ENCODE data around the gene PRPF6. TPM values are rescaled to one million over a fixed set of nuclear protein-coding genes. Genes with fewer than 3 reads are reported as not detected.

Gene PRPF6
- total RNA-seq, 1 donor from 2014 or later: 46.8 TPM

DNA sequence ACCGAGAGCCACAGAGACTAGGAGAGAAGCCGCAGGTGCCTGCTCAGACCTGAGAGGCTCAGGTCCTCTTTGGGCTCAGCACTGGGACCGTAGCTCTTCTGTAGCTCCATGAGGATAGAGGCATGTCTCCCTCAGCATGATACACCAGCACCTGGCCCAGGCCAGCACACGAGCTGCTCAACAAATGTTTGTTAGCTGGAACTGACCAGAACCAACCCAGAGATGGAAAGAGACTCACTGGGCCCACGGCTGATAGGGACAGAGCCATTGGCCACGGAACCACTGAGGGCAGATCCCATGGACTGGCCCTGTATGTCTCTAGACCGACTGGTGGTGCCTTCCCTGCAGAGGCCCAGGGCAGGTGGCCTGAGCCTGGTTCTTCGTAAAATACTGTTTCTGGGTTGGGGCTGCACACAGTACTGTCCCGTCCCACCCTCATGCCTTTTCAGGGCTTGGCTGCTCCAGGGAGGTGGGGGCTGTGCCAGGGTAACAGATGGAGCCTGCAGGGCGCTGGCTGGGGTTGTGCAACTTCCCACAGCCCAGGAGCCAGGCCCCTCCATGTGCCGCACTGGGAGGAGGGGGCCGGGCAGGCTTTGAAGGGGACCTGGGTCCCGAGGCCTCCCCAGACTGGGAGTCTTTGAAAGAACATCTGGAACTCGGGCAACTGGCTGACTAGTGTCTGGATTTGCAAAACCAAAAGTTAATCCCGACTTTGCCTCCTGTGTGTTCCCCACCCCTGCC, 60.3 kb downstream of the PRPF6 start:
- peak overlapping the region; percentile 89 for H3K27ac ChIP-seq (replicated peaks)
- peaks cover 54% of the 10 kb centered on the region for H3K4me1 ChIP-seq
- H3K36me3 ChIP-seq: no peaks in the 10 kb centered on the region
- TF ChIP-seq, protein P1, sequence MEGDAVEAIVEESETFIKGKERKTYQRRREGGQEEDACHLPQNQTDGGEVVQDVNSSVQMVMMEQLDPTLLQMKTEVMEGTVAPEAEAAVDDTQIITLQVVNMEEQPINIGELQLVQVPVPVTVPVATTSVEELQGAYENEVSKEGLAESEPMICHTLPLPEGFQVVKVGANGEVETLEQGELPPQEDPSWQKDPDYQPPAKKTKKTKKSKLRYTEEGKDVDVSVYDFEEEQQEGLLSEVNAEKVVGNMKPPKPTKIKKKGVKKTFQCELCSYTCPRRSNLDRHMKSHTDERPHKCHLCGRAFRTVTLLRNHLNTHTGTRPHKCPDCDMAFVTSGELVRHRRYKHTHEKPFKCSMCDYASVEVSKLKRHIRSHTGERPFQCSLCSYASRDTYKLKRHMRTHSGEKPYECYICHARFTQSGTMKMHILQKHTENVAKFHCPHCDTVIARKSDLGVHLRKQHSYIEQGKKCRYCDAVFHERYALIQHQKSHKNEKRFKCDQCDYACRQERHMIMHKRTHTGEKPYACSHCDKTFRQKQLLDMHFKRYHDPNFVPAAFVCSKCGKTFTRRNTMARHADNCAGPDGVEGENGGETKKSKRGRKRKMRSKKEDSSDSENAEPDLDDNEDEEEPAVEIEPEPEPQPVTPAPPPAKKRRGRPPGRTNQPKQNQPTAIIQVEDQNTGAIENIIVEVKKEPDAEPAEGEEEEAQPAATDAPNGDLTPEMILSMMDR (IDR thresholded peaks at IDR 0.05; ENCODE audit: borderline replicate concordance): no peak
- H3K9me3 ChIP-seq (replicated peaks): no peaks in the 10 kb centered on the region
- intact Hi-C loops (cut with micrococcal nuclease): no loop called here
- peak overlapping the region; percentile 58 for H3K4me3 ChIP-seq
- peaks cover 96% of the 10 kb centered on the region for H3K27me3 ChIP-seq (ENCODE audit: low read depth)
- DNase-seq: no peak

DNA sequence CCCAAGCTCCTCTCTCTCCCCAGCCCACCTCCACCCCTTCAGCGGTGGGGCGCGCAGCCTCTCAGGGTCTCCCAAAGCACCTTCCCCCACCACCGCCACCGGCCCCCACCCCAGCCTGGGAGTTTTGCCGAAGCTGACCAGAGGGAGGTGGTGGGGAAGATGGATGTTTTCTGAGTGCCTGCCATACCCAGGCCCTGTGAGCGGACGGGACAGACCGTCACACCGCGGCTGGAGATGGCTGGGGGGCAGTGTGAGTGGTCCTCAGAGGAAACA, 60.8 kb downstream of the PRPF6 start:
- Histone ChIP-seq H3K27ac (replicated peaks) (peak overlapping the region; percentile 89), H3K4me1 (peaks cover 54% of the 10 kb centered on the region), H3K4me3 (peak overlapping the region; percentile 58), H3K27me3 (ENCODE audit: low read depth) (peaks cover 96% of the 10 kb centered on the region), H3K9me3 (replicated peaks) (no peaks in the 10 kb centered on the region), H3K36me3 (peaks cover 3% of the 10 kb centered on the region)
- DNase-seq: no peak
- TF ChIP-seq, protein P1 (IDR thresholded peaks at IDR 0.05; ENCODE audit: borderline replicate concordance): no peak
- intact Hi-C loops (cut with micrococcal nuclease): no loop called here

DNA sequence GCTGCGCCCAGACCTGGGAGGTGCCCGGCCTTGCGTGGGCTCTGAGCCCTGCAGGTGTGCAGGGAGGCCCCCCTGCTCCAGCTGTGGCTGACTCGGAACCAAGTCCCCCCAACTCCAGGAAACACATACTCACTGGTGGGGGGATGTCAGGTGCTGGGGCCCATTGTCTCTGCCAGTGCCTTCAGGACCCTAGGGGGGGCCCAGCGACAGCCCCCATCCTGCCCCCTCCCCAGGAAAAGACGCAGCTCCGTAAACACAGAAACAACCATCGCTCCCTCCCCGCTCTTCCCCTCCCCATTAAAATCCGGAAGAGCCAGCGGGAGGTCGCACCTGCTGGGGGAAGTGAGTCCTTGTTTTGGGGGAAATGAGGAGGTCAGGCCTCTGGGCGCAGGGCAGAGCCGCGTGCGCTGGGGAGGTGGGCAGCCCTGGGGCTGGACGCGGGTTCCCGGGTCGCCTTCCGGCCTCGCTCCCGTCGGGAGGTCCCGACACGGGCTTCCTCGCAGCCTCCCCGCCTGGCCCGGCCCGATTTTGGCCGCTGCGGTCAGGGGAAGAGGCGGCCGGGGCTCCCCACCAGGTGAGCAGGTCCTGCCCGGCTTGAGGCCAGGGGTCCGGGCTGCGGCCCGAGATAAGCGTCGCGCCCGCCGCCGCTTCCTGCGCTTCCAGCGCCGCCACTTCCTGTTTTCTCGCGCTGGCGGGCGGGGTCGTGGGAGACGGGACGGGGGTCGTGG, 61.3 kb downstream of the PRPF6 start:
- DNase-seq: no peak
- intact Hi-C loops (cut with micrococcal nuclease): no loop called here
- Histone ChIP-seq H3K4me1 (peaks cover 53% of the 10 kb centered on the region), H3K4me3 (peak overlapping the region; percentile 58), H3K27me3 (ENCODE audit: low read depth) (peaks cover 96% of the 10 kb centered on the region), H3K27ac (replicated peaks) (peak overlapping the region; percentile 89), H3K36me3 (peaks cover 8% of the 10 kb centered on the region), H3K9me3 (replicated peaks) (no peaks in the 10 kb centered on the region)
- TF ChIP-seq, protein P1 (IDR thresholded peaks at IDR 0.05; ENCODE audit: borderline replicate concordance): no peak

DNA sequence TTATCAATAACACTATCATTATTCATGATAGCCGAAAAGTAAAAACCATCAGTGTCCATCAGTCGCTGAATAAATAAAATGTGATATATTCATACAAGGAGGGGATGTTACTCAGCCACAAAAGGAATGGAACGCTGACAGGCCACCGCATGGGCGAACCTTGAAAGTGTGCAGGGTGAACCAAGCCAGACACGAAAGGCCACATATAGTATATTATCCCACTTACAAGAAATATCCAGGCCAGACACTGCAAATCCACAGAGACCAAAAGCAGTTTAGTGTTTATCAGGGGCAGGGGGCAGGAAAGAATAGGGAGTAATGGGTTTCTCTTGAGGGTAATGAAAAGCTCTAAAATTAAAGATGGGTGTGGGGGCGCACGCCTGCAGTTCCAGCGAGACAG, 62.8 kb downstream of the PRPF6 start:
- TF ChIP-seq, protein P1 (IDR thresholded peaks at IDR 0.05; ENCODE audit: borderline replicate concordance): no peak
- Histone ChIP-seq H3K4me1 (peaks cover 46% of the 10 kb centered on the region), H3K27me3 (ENCODE audit: low read depth) (peaks cover 96% of the 10 kb centered on the region), H3K9me3 (replicated peaks) (no peaks in the 10 kb centered on the region), H3K4me3 (no peak overlapping the region), H3K27ac (replicated peaks) (peak overlapping the region; percentile 95), H3K36me3 (peaks cover 19% of the 10 kb centered on the region)
- DNase-seq: no peak
- intact Hi-C loops (cut with micrococcal nuclease): no loop called here

DNA sequence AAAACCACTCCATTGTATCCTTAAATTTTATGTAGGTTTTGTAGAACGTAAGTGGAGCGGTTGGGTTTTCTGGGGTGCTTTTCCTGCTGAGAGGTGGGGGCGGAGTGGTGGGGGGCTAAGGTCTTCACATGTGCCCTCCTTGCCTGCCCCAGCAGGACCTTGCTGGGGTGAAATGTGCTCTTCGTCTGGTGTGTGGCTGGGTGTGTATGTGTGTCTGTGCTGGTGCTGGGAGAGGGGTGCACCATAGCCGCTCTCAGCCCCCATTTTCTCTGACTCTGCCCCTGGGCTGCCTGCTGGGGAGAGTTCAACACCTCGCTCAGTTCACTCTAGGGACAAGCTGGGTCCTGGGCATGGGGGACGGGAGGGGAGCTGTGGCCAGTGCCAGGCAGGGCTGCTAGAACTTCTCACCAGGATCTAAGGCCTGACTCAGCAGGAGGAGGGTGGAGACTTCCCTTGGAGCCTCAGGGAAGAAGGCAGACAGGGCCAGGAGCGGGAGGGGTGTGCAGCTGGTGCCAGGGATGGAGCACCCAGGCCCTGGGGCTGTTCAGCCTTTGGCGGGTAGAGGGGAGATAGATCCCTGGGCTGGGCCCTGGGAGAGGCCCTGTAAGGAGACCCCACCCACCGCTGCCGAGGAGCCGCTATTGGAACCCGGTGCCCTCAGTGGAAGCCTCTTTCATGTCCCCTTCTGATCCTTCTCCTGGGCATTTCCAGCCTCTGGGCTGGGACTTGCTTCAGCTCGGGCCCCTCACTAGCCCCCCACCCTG, 63.7 kb downstream of the PRPF6 start:
- intact Hi-C loops (cut with micrococcal nuclease): no loop called here
- no peak for DNase-seq
- peaks cover 19% of the 10 kb centered on the region for H3K36me3 ChIP-seq
- H3K9me3 ChIP-seq (replicated peaks): no peaks in the 10 kb centered on the region
- H3K27ac ChIP-seq (replicated peaks): peak overlapping the region; percentile 95
- H3K27me3 ChIP-seq (ENCODE audit: low read depth): peaks cover 93% of the 10 kb centered on the region
- peaks cover 39% of the 10 kb centered on the region for H3K4me1 ChIP-seq
- TF ChIP-seq, protein P1 (IDR thresholded peaks at IDR 0.05; ENCODE audit: borderline replicate concordance): no peak
- H3K4me3 ChIP-seq: peak overlapping the region; percentile 71

Data from left ventricle myocardium inferior (tissue), 1 donor.